Measurements from ENCODE around the gene GCG.

DNA sequence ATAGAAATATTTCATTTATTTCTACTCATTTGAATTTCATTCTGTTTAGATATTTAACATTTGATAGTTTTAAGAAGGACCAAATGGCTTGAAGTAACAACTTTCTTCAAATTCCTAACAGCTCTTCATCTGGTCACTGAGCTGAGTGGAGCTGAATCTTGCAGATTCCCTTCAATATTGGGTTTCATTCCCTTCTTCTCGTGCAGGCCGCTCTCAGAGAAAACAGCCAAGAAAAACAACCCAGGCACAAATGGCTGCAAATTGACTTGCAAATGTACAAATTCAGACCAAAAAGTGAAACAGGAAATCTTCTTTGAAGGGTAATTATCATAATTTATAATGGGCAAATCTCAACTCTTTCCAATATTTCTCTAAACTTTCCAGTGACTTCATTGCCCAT is 30.3 kb upstream of the GCG start:
- TF ChIP-seq, protein P1, sequence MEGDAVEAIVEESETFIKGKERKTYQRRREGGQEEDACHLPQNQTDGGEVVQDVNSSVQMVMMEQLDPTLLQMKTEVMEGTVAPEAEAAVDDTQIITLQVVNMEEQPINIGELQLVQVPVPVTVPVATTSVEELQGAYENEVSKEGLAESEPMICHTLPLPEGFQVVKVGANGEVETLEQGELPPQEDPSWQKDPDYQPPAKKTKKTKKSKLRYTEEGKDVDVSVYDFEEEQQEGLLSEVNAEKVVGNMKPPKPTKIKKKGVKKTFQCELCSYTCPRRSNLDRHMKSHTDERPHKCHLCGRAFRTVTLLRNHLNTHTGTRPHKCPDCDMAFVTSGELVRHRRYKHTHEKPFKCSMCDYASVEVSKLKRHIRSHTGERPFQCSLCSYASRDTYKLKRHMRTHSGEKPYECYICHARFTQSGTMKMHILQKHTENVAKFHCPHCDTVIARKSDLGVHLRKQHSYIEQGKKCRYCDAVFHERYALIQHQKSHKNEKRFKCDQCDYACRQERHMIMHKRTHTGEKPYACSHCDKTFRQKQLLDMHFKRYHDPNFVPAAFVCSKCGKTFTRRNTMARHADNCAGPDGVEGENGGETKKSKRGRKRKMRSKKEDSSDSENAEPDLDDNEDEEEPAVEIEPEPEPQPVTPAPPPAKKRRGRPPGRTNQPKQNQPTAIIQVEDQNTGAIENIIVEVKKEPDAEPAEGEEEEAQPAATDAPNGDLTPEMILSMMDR (IDR thresholded peaks at IDR 0.05; ENCODE audit: control extremely low read depth in 1 of 3, insufficient read depth in 1 of 3, low read depth in 1 of 3, low read length in 3 of 3) = no peak
- TF ChIP-seq EGR1 (IDR thresholded peaks at IDR 0.05; ENCODE audit: borderline replicate concordance, low read depth, low read length) = no peak

Data from H1 (cell line).